HepG2 (cell line): ENCODE measurements around the gene RGS19. TPM values are rescaled to one million over a fixed set of nuclear protein-coding genes. Genes with fewer than 3 reads are reported as not detected.

Experiments
- HDAC1 ChIP-seq: sonication (generic); formaldehyde crosslinking; IDR thresholded peaks from 2 replicates; pipeline ENCODE4 v1.5.1; 2020; ENCODE audit warnings: mild to moderate bottlenecking, missing genetic modification reagents
- KLF11 ChIP-seq: IDR thresholded peaks from 2 replicates; pipeline ENCODE4 v1.6.1; 2016; ENCODE audit warnings: missing compliant biosample characterization
- MED1 ChIP-seq: sonication (generic); formaldehyde crosslinking; IDR thresholded peaks from 2 replicates; pipeline ENCODE4 v1.4.0; 2020; ENCODE audit warnings: missing genetic modification reagents
- MLX ChIP-seq: IDR thresholded peaks from 2 replicates; pipeline ENCODE4 v1.6.1; 2016
- PHF5A ChIP-seq: IDR thresholded peaks from one replicate; pipeline ENCODE4 v1.6.1; 2018; ENCODE audit warnings: low read depth, missing genetic modification reagents; ENCODE audit not compliant: unreplicated experiment
- PRDM10 ChIP-seq: sonication (generic); formaldehyde crosslinking; IDR thresholded peaks from 2 replicates; pipeline ENCODE4 v1.4.0; 2020; ENCODE audit warnings: low read depth, missing genetic modification reagents
- SIX4 ChIP-seq: sonication (generic); formaldehyde crosslinking; IDR thresholded peaks from 2 replicates; pipeline ENCODE4 v1.4.0; 2020; ENCODE audit warnings: missing genetic modification reagents
- SOX13 ChIP-seq, 3 experiments: fragments of 450-650 bp in 1 of 3; sonication (generic) in 1 of 3; formaldehyde crosslinking in 1 of 3; IDR thresholded peaks in 2 of 3; conservative IDR thresholded peaks in 1 of 3; 2 replicates each; pipeline versions ENCODE4 v1.5.0 to v1.6.1; 2016 to 2020; ENCODE audit warnings: antibody characterized with exemption in 1 of 3, mild to moderate bottlenecking in 1 of 3, missing compliant biosample characterization in 1 of 3, missing genetic modification reagents in 1 of 3, moderate library complexity in 1 of 3
- SP140L ChIP-seq: sonication (generic); formaldehyde crosslinking; IDR thresholded peaks from 2 replicates; pipeline ENCODE4 v1.4.0; 2020; ENCODE audit warnings: missing genetic modification reagents, borderline replicate concordance
- SRY ChIP-seq: sonication (generic); formaldehyde crosslinking; IDR thresholded peaks from 2 replicates; pipeline ENCODE4 v1.8.0; 2022; ENCODE audit warnings: mild to moderate bottlenecking, missing genetic modification reagents
- ZNF17 ChIP-seq: sonication (generic); formaldehyde crosslinking; IDR thresholded peaks from 2 replicates; pipeline ENCODE4 v1.5.0; 2020; ENCODE audit warnings: mild to moderate bottlenecking, missing genetic modification reagents
- ZNF317 ChIP-seq: sonication (generic); formaldehyde crosslinking; IDR thresholded peaks from 2 replicates; pipeline ENCODE4 v1.5.0; 2020; ENCODE audit warnings: mild to moderate bottlenecking, missing genetic modification reagents
- ZNF318 ChIP-seq: sonication (generic); formaldehyde crosslinking; IDR thresholded peaks from 2 replicates; pipeline ENCODE4 v1.4.0; 2020; ENCODE audit warnings: mild to moderate bottlenecking, missing genetic modification reagents
- ZNF329 ChIP-seq: sonication (generic); formaldehyde crosslinking; IDR thresholded peaks from 2 replicates; pipeline ENCODE4 v1.9.0; 2021; ENCODE audit warnings: low read depth, mild to moderate bottlenecking, missing genetic modification reagents
- ZNF781 ChIP-seq: sonication (generic); formaldehyde crosslinking; IDR thresholded peaks from 2 replicates; pipeline ENCODE4 v1.5.1; 2020; ENCODE audit warnings: borderline replicate concordance, mild to moderate bottlenecking, missing genetic modification reagents; ENCODE audit errors: not compliant biosample characterization
- polyA plus RNA-seq, 8 experiments: library from polyadenylated mRNA; depleted of rRNA in 3 of 8; stranded (reverse) in 7 of 8; unstranded in 1 of 8; fragments of >200 nt; fragmentation: Illumina TruSeq in 4 of 8; extraction: Trizol in 4 of 8; gene quantifications; 2 replicates each; pipeline versions ENCODE4 v1.2.1 to v1.2.3, GENCODE V29; 2011 to 2016; ENCODE audit warnings: low read depth in 4 of 8, missing spikeins in 1 of 8, mixed read lengths in 1 of 8; ENCODE audit not compliant: insufficient read depth in 1 of 8
- total RNA-seq, 5 experiments: library from RNA; depleted of rRNA; stranded (reverse); fragments of >200 nt; fragmentation: Illumina TruSeq; extraction: Trizol; gene quantifications; 2 replicates each; pipeline ENCODE4 v1.2.3, GENCODE V29; 2016; ENCODE audit warnings: low read depth in 1 of 5
- TF ChIP-seq, protein P1 (sequence below): IDR thresholded peaks from 2 replicates; pipeline ENCODE4 v1.6.1; 2016

Gene RGS19
- total and polyA plus RNA-seq, 2 of the 13 experiments (the other 11 are each of a cell fraction or from before 2014, with no cell fraction given), result 10.7 to 11.9 TPM

GRCh38 chr20:64056639-64056888 lies 22.8 kb downstream of the RGS19 start (continued):
- TF ChIP-seq MLX (0 out of 2 replicates have a peak, but pooled peaks have one; percentile 8), ZNF17 (CRISPR knock-in tag) (peak; percentile 81; the same call in 1 of the 2 replicates), ZNF781 (CRISPR knock-in tag) (no peak), SP140L (CRISPR knock-in tag) (peak; percentile 40; the same call in 1 of the 2 replicates), ZNF318 (CRISPR knock-in tag) (no peak), SRY (CRISPR knock-in tag) (0 out of 2 replicates have a peak, but pooled peaks have one; percentile 3), MED1 (CRISPR knock-in tag) (peak; percentile 74; the same call in 1 of the 2 replicates), ZNF317 (CRISPR knock-in tag) (no peak; the same call in 1 of the 2 replicates), PHF5A (CRISPR knock-in tag) (peak; percentile 10), PRDM10 (CRISPR knock-in tag) (peak; percentile 63; the same call in 1 of the 2 replicates), ZNF329 (CRISPR knock-in tag) (no peak), SOX13 (IDR thresholded peaks at IDR 0.05) (no peak), SOX13 (CRISPR knock-in tag; conservative IDR thresholded peaks at IDR 0.05 in 1 of 2, IDR thresholded peaks at IDR 0.05 in 1 of 2) (peak in 1 of 2 experiments; percentile 39; a peak in 1 of 4 replicates), SIX4 (CRISPR knock-in tag) (no peak), HDAC1 (peak; percentile 58; the same call in 1 of the 2 replicates), KLF11 (CRISPR knock-in tag) (peak; percentile 29; the same call in 1 of the 2 replicates)
- TF ChIP-seq, protein P1, sequence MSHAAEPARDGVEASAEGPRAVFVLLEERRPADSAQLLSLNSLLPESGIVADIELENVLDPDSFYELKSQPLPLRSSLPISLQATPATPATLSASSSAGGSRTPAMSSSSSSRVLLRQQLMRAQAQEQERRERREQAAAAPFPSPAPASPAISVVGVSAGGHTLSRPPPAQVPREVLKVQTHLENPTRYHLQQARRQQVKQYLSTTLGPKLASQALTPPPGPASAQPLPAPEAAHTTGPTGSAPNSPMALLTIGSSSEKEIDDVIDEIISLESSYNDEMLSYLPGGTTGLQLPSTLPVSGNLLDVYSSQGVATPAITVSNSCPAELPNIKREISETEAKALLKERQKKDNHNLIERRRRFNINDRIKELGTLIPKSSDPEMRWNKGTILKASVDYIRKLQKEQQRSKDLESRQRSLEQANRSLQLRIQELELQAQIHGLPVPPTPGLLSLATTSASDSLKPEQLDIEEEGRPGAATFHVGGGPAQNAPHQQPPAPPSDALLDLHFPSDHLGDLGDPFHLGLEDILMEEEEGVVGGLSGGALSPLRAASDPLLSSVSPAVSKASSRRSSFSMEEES, result peak; percentile 6; the same call in 1 of the 2 replicates
